Large intestine (tissue), 3 donors: Measurements from ENCODE around the gene ANO2. TPM values are rescaled to one million over a fixed set of nuclear protein-coding genes. Genes with fewer than 3 reads are reported as not detected.
A peak's percentile ranks its signal among the peaks of the same experiment; 100 is the strongest.

Source experiments
- DNase-seq, 2 donors: peaks; one replicate each; pipeline versions ENCODE4 v3.0.0 to v3.0.0-alpha.2; 2013
- H3K27ac ChIP-seq: one replicate; pipeline ENCODE4 v1.5.1; 2013; ENCODE audit warnings: low read length
- H3K27me3 ChIP-seq: 2 replicates; pipeline ENCODE4 v1.6.1; 2013; ENCODE audit warnings: low read length; ENCODE audit not compliant: control insufficient read depth, insufficient read depth
- H3K36me3 ChIP-seq: 2 replicates; pipeline ENCODE4 v1.6.1; 2013; ENCODE audit warnings: low read length; ENCODE audit not compliant: control insufficient read depth, insufficient read depth
- H3K4me1 ChIP-seq: one replicate; pipeline ENCODE4 v1.6.1; 2013; ENCODE audit warnings: low read length; ENCODE audit not compliant: control insufficient read depth, insufficient read depth
- H3K4me3 ChIP-seq: one replicate; pipeline ENCODE4 v1.5.1; 2013; ENCODE audit warnings: low read length
- H3K9me3 ChIP-seq: one replicate; pipeline ENCODE4 v1.6.1; 2013; ENCODE audit warnings: mild to moderate bottlenecking, low read depth, low read length, moderate library complexity; ENCODE audit not compliant: control insufficient read depth
- WGBS: methylation state at CpG from one replicate; pipeline ENCODE4 v1.1.5; 2013; ENCODE audit warnings: low lambda C conversion rate; ENCODE audit not compliant: insufficient coverage; 5-methylcytosine and 5-hydroxymethylcytosine counted together
- polyA plus RNA-seq: library from polyadenylated mRNA; unstranded; fragments of 120-200 nt; gene quantifications from one replicate; pipeline ENCODE4 v1.2.1, GENCODE V29; 2013

The ANO2 gene
- polyA plus RNA-seq, 1 donor: 2.7 TPM

DNA sequence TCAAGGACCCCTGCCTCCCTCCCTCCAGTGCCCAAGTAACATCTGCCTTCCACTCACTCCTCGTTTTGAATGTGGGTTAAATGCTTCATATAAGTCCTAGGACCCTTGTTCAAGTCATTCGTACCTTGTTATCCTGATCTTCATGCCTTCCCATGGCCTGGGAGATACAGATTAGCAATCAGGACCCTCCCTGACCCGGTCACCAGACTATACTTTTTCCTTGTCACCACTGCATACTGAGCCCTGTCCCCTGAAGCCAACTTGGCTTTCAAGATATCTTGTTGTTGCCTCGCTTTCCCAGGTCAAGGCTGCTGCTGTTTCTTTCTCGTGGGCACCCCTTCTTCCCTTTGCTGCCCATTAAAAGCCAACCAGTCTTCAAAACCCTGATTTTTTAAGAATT, 208.5 kb downstream of the ANO2 start:
- Histone ChIP-seq H3K9me3 (no peaks in the 10 kb centered on the region), H3K4me3 (no peak overlapping the region), H3K4me1 (no peaks in the 10 kb centered on the region), H3K27me3 (no peaks in the 10 kb centered on the region), H3K36me3 (no peaks in the 10 kb centered on the region), H3K27ac (no peak overlapping the region)
- 80% methylated on average over 1 of the region's 5 CpGs for WGBS
- no peak for DNase-seq

GRCh38 chr12:5736016-5736415, 209.0 kb downstream of the ANO2 start:
- DNase-seq: no peak
- H3K36me3 ChIP-seq: no peaks in the 10 kb centered on the region
- H3K4me3 ChIP-seq: no peak overlapping the region
- no peak overlapping the region for H3K27ac ChIP-seq
- H3K4me1 ChIP-seq: no peaks in the 10 kb centered on the region
- no peaks in the 10 kb centered on the region for H3K9me3 ChIP-seq
- no CpG with 5 or more reads among the region's 2 CpGs for WGBS
- H3K27me3 ChIP-seq: no peaks in the 10 kb centered on the region

DNA sequence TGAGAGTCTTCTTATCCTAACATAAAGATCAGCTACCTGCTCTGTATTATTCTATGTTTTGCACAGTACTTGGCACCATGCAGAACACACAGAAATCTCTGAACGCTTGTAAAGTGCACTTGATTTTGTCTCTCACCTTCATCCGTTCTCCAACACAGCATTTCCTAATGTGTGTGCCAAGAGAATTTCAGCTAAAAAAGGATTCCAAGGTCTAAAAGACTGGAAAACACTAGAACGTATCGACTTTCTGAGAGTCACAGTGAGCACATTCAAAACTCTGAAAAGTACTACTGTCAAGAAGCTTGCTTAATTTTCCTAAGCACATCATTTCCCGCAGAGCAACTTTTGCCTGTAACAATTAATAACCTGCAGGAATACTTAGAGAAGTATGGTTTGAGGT, 211.1 kb downstream of the ANO2 start:
- Histone ChIP-seq H3K27ac (no peak overlapping the region), H3K4me1 (no peaks in the 10 kb centered on the region), H3K4me3 (no peak overlapping the region), H3K9me3 (no peaks in the 10 kb centered on the region), H3K36me3 (no peaks in the 10 kb centered on the region), H3K27me3 (no peaks in the 10 kb centered on the region)
- WGBS: 83% methylated on average over 3 of the region's 5 CpGs
- DNase-seq: no peak

- Histone ChIP-seq H3K27ac (no peak overlapping the region), H3K4me1 (no peaks in the 10 kb centered on the region), H3K36me3 (no peaks in the 10 kb centered on the region), H3K9me3 (no peaks in the 10 kb centered on the region), H3K27me3 (no peaks in the 10 kb centered on the region), H3K4me3 (no peak overlapping the region)
- WGBS: no CpG with 5 or more reads among the region's 11 CpGs
- DNase-seq: no peak
Observed at GRCh38 chr12:5733136-5733755, 211.8 kb downstream of the ANO2 start.

- Histone ChIP-seq H3K4me1 (no peaks in the 10 kb centered on the region), H3K9me3 (no peaks in the 10 kb centered on the region), H3K4me3 (no peak overlapping the region), H3K27ac (no peak overlapping the region), H3K36me3 (no peaks in the 10 kb centered on the region), H3K27me3 (no peaks in the 10 kb centered on the region)
- no peak for DNase-seq
- WGBS: 94% methylated on average over 3 of the region's 7 CpGs
Observed at GRCh38 chr12:5730962-5731361, 214.1 kb downstream of the ANO2 start.

- DNase-seq: no peak
- H3K27me3 ChIP-seq: no peaks in the 10 kb centered on the region
- H3K4me3 ChIP-seq: no peak overlapping the region
- H3K4me1 ChIP-seq: no peaks in the 10 kb centered on the region
- H3K36me3 ChIP-seq: no peaks in the 10 kb centered on the region
- no peak overlapping the region for H3K27ac ChIP-seq
- H3K9me3 ChIP-seq: no peaks in the 10 kb centered on the region
- no CpG with 5 or more reads among the region's 4 CpGs for WGBS
Observed at GRCh38 chr12:5723711-5724252, 221.3 kb downstream of the ANO2 start.

- no peaks in the 10 kb centered on the region for H3K27me3 ChIP-seq
- no peak for DNase-seq
- no peak overlapping the region for H3K27ac ChIP-seq
- no peak overlapping the region for H3K4me3 ChIP-seq
- WGBS: no CpG with 5 or more reads among the region's 5 CpGs
- H3K4me1 ChIP-seq: no peaks in the 10 kb centered on the region
- H3K36me3 ChIP-seq: no peaks in the 10 kb centered on the region
- no peaks in the 10 kb centered on the region for H3K9me3 ChIP-seq
Observed at GRCh38 chr12:5723071-5723470, 222.0 kb downstream of the ANO2 start.

DNA sequence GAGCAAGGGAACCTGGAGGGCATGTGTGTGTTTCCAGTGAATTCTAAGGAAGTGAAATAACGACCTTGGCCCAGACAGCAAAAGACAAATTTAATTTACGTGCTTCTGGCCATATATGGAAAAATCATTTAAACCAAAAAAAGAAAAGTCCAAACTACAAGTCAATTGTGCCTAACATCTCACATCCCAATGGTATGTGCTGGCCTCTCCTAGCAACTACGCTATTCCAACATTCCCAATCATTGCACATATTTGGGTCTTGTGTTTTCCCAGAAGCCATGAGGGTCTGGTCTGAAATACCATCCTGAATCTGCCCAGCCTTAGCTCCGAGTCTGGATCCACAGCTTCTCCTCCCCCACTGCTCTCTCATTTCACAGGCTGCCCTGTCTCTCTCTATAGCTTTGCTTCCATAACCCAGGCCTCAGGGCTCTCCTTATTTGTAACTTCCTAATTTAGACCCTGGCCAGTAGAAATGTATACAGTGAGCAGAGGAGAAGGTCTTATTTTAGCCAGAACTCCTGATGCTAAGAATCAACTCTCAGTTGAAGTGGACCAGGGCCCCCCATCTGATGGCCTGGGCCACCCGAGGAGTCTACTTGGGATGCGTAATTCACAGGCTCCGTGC, 224.6 kb downstream of the ANO2 start:
- Histone ChIP-seq H3K36me3 (no peaks in the 10 kb centered on the region), H3K9me3 (no peaks in the 10 kb centered on the region), H3K27ac (peak overlapping the region; percentile 36), H3K4me3 (no peak overlapping the region), H3K27me3 (no peaks in the 10 kb centered on the region), H3K4me1 (peaks cover 11% of the 10 kb centered on the region)
- DNase-seq: peak; percentile 18 to 36
- WGBS: 67% methylated on average over 1 of the region's 7 CpGs

DNA sequence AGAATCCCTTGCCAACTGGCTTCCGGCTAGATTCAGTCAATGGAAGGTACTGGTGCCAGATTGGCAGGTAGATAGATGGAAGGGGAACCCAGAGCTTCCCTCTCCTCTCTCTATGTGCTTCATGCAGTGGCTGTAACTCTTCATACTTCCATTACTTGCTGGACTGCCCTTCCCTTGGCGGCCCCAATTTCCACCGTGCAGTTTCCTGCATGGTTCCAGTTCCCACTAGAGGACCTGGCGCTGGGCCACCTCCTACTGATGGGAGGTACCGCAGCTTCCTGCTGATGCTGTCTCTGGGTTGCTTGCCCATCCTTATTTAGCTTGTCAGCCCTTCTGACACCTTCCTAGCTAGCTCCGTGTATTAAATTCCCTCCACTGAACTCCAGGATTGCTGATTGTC, 226.4 kb downstream of the ANO2 start:
- WGBS: 40% methylated on average over 1 of the region's 6 CpGs
- Histone ChIP-seq H3K9me3 (no peaks in the 10 kb centered on the region), H3K27me3 (no peaks in the 10 kb centered on the region), H3K4me3 (no peak overlapping the region), H3K4me1 (peaks cover 21% of the 10 kb centered on the region), H3K36me3 (no peaks in the 10 kb centered on the region), H3K27ac (no peak overlapping the region)
- no peak for DNase-seq

DNA sequence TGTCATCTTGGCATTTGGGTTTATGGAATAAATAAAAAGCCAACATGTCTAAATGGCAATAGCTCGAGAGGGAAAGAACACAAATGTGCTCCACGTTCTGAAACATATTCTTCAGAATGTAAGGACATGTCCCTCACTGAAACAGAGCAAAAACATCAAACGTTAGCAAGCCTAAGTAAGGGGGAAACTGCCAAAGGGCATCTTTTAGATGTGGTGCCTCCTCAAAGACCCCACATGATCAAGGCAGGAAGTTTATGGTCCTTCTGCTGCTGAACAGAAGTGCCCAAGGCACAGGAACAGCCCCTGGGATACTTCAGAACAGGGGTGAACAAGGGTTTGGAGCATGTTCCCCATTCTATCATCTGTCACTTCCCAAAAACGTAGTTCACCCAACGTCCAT, 227.0 kb downstream of the ANO2 start:
- peaks cover 21% of the 10 kb centered on the region for H3K4me1 ChIP-seq
- H3K9me3 ChIP-seq: no peaks in the 10 kb centered on the region
- DNase-seq: no peak
- H3K27ac ChIP-seq: no peak overlapping the region
- no CpG with 5 or more reads among the region's 5 CpGs for WGBS
- no peaks in the 10 kb centered on the region for H3K36me3 ChIP-seq
- H3K4me3 ChIP-seq: no peak overlapping the region
- H3K27me3 ChIP-seq: no peaks in the 10 kb centered on the region

DNA sequence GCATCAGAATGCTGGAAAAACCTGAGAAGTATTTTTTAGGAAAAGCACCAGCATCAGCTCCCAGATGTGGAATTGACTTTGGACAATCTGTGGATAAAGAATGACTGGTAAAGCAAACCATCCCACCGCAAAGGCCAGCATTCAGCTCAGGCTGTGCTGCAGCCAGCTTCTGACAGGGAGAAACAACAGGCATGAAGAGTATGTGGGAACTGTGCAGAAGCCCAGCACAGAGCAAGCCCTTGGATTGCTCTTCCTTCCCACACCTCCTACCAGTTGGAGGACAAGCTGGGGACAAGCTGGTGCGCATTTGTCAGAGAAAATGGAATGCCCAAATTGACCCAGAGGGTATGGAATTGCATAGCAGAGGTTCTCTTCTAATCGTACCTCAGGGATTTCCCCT, 228.1 kb downstream of the ANO2 start:
- H3K27ac ChIP-seq: no peak overlapping the region
- no peak for DNase-seq
- 88% methylated on average over 1 of the region's 3 CpGs for WGBS
- no peaks in the 10 kb centered on the region for H3K36me3 ChIP-seq
- H3K27me3 ChIP-seq: no peaks in the 10 kb centered on the region
- H3K4me3 ChIP-seq: no peak overlapping the region
- H3K9me3 ChIP-seq: no peaks in the 10 kb centered on the region
- peaks cover 21% of the 10 kb centered on the region for H3K4me1 ChIP-seq
